Neuron (in vitro differentiated cells): ENCODE results near the gene CPXM2.

Experiments used
- H2AFZ ChIP-seq: one replicate; pipeline ENCODE4 v1.6.1; 2013; ENCODE audit warnings: low read depth, mild to moderate bottlenecking, inconsistent platforms, low read length, moderate library complexity
- H3K27me3 ChIP-seq: one replicate; pipeline ENCODE4 v1.6.1; 2013; ENCODE audit warnings: low read length; ENCODE audit not compliant: insufficient read depth
- H3K36me3 ChIP-seq: one replicate; pipeline ENCODE4 v1.6.1; 2013; ENCODE audit warnings: low read length; ENCODE audit not compliant: insufficient read depth
- H3K4me1 ChIP-seq: one replicate; pipeline ENCODE4 v1.6.1; 2013; ENCODE audit warnings: low read length; ENCODE audit not compliant: insufficient read depth
- H3K4me3 ChIP-seq: 2 replicates; pipeline ENCODE4 v1.5.1; 2013; ENCODE audit warnings: mild to moderate bottlenecking, low read length, moderate library complexity
- H3K9me3 ChIP-seq: one replicate; pipeline ENCODE4 v1.6.1; 2013; ENCODE audit warnings: low read length

Gene CPXM2

DNA sequence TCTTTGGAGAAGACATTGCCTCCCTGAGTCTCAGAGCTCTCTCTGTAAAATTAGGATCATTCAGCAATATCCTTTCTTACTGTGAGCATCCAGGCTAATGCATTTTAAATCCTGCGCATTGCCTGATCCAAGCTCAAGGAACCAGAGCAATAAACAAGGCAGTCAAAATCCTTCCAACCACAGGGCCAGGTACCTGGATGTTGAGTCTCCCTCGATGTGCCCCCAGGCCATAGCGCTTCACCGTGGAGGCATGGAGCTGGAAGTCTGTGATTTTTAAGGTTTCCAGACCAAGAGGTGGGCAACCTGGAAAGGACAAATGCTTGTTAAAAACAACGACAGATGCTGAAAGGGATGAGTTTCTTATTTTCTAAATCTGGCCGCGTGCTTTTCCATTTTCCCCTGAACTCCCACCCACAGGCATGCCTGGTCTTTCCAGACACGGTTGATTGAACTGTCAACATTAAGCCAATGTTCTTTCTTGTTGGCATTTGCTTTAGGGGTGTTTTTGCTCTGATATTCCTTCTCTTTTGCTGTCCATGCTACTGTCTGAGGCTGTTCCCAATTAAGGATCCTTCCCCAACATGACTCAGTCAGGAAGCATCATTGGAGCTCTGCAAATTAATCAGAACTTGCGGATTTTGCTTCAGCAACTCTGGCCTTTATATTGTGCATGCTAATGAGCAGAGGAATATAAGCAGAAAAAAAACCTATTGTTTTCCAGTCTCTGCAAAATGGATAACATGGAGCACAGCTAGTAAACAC, 29.0 kb downstream of the CPXM2 start:
- Histone ChIP-seq H3K9me3 (no peaks in the 10 kb centered on the region), H3K4me3 (no peak overlapping the region), H3K36me3 (no peaks in the 10 kb centered on the region), H2AFZ (no peak overlapping the region), H3K27me3 (peaks cover 3% of the 10 kb centered on the region), H3K4me1 (no peaks in the 10 kb centered on the region)

DNA sequence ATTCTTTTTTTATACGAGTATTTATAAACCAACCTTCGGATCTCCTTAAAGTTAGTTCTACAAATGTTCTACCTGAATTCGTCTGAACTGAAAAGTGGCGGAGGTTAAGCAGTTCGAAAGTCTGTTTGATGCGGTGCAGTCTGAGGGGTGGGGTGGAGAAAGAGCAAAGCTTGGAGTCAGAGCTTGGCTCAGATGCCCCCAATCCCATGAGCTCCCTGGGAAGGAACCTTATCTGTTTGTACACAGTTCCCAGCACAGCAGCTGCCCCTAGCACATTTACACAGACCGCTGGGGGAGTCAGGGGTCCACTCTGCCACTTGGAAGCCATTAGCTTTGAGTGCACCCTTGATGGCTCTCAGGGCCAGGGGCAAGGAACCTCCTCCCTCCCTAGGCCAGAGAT, 30.8 kb downstream of the CPXM2 start:
- no peaks in the 10 kb centered on the region for H3K9me3 ChIP-seq

DNA sequence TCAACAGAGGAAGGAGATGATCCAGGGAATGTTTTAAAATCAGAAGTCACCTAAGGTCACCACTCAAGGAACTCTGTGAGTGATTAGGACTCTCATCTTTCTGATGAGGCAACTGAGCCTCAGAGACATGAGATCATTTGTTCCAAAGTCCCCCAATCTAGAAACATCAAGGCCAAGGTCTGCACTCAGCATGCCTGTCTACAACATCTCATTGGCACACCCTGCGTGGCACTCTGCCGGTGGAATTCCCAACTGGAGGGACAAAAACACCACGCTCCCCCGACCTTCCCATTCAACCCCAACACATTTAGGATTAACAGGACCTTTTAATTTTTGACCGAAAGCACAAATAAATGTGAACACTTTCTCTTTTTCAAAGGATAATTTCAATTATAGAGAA, 31.4 kb downstream of the CPXM2 start:
- H3K36me3 ChIP-seq, result no peaks in the 10 kb centered on the region
- H2AFZ ChIP-seq, result no peak overlapping the region
- no peak overlapping the region for H3K4me3 ChIP-seq
- H3K4me1 ChIP-seq, result no peaks in the 10 kb centered on the region
- H3K27me3 ChIP-seq, result peaks cover 8% of the 10 kb centered on the region
- no peaks in the 10 kb centered on the region for H3K9me3 ChIP-seq

More for the DNA sequence above, 30.8 kb downstream of the CPXM2 start:
- H3K36me3 ChIP-seq, result no peaks in the 10 kb centered on the region
- H3K27me3 ChIP-seq, result peaks cover 8% of the 10 kb centered on the region
- H2AFZ ChIP-seq, result no peak overlapping the region
- H3K4me1 ChIP-seq, result no peaks in the 10 kb centered on the region
- H3K4me3 ChIP-seq, result no peak overlapping the region

DNA sequence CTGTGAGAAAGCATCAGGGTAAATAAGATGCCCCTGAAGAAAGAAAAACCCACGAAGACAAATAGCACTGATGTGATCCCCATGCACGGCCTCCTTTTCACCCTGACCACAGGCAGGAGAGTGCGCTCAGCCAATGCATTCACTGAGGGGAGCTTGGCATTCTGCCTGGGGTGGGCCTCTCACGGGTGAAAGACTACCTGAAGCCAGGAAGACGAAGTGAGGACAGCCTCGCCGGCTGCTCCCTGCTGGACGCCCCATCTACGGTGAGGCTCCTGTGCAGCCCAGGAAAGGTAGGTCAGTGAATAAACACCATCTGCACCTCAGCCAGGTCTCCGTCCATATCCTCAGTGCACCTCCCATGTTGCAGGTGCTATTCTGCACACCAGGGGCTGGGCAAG, 32.0 kb downstream of the CPXM2 start:
- no peak overlapping the region for H2AFZ ChIP-seq
- no peak overlapping the region for H3K4me3 ChIP-seq
- H3K4me1 ChIP-seq, result no peaks in the 10 kb centered on the region
- no peaks in the 10 kb centered on the region for H3K36me3 ChIP-seq
- peaks cover 10% of the 10 kb centered on the region for H3K27me3 ChIP-seq
- no peaks in the 10 kb centered on the region for H3K9me3 ChIP-seq

DNA sequence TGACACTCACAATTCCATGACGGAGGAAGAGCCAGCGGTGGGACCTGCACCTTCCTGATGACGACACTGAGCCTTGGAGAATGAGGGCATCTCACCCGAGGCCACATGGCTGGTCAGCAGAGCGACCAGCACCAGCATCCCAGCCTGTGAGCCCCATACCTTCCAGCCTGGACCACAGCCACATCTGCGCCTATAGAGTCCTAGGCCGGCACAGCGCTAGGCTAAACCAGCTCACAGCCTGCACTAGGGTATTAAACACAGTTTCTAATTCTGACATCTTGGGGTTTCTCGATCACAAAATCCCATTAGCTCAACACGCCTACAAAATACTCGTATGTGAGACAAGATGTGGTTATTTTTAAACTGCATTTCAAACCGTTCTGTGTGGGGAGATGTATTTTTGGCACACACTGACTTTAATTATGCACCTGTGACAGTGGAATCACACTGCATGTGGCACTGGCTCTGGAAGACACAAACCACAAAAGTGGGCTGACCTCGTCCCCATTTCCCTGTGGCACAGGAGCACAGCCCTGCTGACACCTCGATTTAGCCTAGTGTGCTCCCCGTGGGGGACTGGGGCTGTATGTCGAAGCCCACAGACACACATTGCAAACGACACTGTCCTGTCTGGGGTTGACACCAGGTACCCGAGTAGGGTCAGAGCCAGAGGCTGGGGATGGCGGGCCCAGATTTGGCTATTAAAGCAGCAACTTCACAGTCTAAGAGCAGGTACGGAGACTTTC, 32.5 kb downstream of the CPXM2 start:
- no peaks in the 10 kb centered on the region for H3K36me3 ChIP-seq

DNA sequence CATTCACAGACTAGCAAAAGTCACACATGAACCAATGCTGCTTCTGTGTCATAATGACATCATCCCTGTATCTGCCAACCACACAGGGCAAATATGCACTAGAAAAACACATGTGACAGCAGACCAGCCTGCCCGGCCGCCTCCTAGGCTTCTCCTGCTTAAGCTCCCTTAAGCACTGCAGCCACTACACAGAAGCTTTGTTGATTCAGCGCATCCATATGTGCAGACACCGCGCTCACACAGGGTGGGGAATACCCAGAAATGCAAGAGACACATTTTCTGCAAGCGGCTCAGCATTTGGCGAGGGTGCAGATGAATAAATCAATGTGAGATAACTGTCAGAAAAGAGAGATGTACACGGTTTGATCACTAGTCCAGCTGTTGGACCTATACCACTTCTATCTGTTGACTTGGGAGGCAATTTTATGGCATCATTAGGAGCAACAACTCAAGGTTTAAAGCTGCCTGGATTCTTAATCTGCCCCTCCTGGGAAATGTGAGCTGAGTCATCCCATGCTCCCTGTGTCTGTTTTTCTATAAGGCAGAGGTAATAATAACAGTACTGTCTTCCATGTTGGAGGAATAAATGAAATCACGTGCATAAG, 33.4 kb downstream of the CPXM2 start:
- no peak overlapping the region for H2AFZ ChIP-seq
- peaks cover 10% of the 10 kb centered on the region for H3K27me3 ChIP-seq
- no peaks in the 10 kb centered on the region for H3K36me3 ChIP-seq
- H3K4me1 ChIP-seq, result no peaks in the 10 kb centered on the region
- H3K4me3 ChIP-seq, result no peak overlapping the region
- H3K9me3 ChIP-seq, result no peaks in the 10 kb centered on the region

More for the DNA sequence above, 32.5 kb downstream of the CPXM2 start:
- Histone ChIP-seq H3K4me3 (no peak overlapping the region), H3K27me3 (peaks cover 10% of the 10 kb centered on the region), H3K4me1 (no peaks in the 10 kb centered on the region), H2AFZ (no peak overlapping the region), H3K9me3 (no peaks in the 10 kb centered on the region)

DNA sequence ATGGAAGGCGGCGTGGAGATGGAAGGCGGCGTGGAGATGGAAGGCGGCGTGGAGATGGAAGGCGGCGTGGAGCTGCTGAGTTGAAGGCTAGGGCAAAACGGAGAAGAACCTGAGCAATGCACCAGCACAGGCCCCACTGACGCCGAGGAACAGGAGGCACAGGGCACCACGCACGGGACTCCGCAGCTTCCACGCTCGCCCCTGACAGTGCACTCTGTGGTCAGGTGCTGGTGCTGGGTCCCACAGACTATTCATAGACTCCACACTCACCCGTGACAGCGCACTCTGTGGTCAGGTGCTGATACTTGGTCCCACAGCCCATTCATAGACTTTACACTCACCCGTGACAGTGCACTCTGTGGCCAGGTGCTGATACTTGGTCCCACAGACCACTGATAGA, 34.0 kb downstream of the CPXM2 start:
- Histone ChIP-seq H3K36me3 (no peaks in the 10 kb centered on the region), H3K4me3 (no peak overlapping the region), H2AFZ (no peak overlapping the region), H3K4me1 (no peaks in the 10 kb centered on the region), H3K27me3 (peaks cover 10% of the 10 kb centered on the region), H3K9me3 (no peaks in the 10 kb centered on the region)

DNA sequence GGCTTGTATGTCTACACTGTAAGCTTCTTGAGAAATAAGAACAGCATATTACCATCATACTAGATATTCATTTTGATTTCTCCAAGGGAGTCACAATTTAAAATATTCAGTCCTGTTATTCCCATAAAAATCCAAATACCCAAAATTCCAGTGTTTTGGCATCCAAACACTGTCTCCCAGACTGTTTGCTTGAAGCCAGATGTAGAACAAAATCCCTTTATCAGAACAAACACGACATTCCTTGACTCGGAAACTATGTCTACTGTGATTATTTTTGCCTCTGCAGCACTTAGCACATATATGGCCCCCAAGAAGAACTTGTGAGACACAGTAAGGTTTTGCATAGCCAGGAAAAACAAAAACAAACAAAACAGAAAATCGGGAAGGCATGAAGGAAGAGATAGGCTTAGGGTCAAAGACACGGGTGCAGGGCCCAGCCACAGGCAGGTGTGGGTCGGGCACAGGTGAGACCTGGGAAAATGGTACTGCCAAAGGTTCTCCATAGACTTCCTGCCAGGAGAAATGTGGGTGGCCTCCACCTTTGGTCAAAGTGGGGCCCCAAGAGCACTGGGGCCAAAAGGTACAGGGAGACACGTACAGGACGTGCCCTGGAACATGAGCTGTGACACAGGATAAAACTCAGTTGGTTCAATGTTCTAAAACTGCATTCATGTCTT, 36.5 kb downstream of the CPXM2 start:
- H2AFZ ChIP-seq, result no peak overlapping the region
- H3K36me3 ChIP-seq, result no peaks in the 10 kb centered on the region
- H3K4me1 ChIP-seq, result no peaks in the 10 kb centered on the region
- H3K27me3 ChIP-seq, result peaks cover 7% of the 10 kb centered on the region
- no peak overlapping the region for H3K4me3 ChIP-seq
- no peaks in the 10 kb centered on the region for H3K9me3 ChIP-seq

DNA sequence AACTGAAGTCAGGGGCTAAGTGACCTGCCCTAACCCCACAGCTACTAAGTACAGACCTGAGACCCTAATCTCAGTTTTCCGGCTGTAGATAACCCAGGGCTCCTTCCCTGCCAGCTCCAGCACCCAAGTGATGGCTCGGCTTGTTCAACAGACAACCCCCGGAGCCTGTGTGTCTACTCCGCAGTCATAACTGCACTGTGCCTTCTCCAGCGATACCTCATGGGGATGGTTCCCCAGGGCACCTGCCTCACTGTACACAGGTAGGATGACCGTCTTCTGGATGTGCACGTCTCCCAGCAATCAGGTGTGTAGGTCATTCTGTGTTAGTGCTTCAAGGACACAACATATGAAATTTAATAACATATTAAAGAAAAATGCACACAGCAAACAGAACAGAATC, 37.1 kb downstream of the CPXM2 start:
- Histone ChIP-seq H3K9me3 (no peaks in the 10 kb centered on the region), H2AFZ (no peak overlapping the region), H3K36me3 (no peaks in the 10 kb centered on the region), H3K4me1 (no peaks in the 10 kb centered on the region), H3K27me3 (peaks cover 7% of the 10 kb centered on the region), H3K4me3 (no peak overlapping the region)

DNA sequence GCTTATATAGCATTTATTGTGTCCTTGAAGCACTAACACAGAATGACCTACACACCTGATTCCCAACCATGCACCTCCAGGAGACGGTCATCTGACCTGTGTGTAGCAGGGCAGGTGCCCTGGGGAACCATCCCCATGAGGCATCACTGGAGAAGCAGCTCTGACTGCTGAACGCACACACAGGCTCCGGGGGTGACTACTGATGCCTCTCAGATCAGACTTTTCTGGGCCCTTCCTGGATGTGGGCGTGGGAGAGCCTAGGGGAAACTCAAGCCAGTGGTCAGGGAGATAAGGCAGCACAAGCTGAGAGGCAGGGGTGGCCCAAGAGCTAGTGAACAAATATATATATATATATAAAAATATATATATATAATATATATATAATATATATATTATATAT, 37.6 kb downstream of the CPXM2 start:
- H3K9me3 ChIP-seq, result no peaks in the 10 kb centered on the region
- H3K4me1 ChIP-seq, result no peaks in the 10 kb centered on the region
- no peaks in the 10 kb centered on the region for H3K36me3 ChIP-seq
- no peak overlapping the region for H3K4me3 ChIP-seq
- H3K27me3 ChIP-seq, result peaks cover 7% of the 10 kb centered on the region
- no peak overlapping the region for H2AFZ ChIP-seq

DNA sequence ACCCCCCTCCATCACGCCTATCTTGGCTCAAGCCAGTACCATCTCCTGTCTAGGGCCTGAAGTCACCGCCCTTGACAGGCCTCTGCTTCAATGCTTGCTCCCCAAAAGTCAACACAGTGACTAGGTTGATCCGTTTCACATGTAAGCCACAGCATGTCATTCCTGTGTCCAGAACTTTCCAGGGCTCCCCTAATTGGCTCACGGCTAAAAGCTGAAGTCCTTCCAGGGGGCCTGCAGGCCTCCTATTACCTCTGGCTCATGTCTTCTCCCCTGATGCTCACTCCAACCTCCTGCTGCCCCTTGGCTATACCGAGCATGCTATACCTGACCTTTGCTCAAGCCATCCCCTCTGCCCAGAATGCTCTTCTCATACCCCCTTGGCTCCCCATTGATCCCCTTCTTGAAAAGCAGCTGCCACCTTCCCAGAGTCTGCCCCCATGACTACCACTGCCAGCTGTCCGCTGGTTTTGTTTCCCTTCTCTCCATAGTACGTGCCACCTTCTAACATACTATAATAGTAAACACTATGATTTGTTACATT, 39.1 kb downstream of the CPXM2 start:
- Histone ChIP-seq H3K4me1 (no peaks in the 10 kb centered on the region), H3K9me3 (no peaks in the 10 kb centered on the region), H2AFZ (no peak overlapping the region), H3K4me3 (no peak overlapping the region), H3K36me3 (no peaks in the 10 kb centered on the region), H3K27me3 (peaks cover 7% of the 10 kb centered on the region)

DNA sequence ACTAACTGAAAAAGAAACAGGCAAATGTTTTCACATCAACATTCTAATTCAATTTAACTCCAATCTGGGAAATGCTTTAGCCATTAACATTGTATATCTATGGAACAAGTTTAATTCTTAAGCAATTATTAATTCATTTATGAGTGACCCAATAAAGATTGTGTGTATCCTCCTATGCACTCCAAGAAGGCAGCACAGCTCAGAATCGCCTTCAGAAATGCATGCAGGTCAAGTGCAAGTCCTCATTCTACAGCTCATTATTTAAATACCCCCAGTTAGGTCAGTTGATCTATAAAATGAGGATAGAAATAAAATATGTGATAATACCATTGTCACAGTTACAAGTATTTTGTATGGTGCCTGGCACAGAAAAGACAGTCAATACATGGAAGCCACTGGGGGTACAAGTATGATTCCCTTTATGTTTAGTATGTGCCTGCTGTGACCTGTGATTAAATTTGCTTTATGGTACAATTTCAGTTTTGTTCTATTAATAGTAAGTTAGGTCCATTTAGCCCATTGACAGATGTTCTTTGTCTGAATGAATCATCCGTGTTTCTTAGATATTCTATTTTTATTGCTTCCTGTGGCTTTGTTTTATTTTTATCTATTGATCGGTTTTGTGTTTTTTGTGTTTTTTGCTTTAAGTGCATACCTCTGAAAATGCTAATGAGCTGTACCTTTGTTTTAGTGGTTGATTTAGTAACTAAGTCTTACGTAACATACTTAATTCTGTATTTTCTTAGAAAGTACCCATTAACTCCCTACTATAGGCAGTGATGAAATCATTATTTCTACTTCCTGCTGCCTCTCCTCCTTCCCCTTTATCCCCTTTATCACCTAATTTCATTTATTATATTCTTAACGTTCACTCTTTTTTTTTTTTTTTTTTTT, 42.8 kb downstream of the CPXM2 start:
- Histone ChIP-seq H3K9me3 (no peaks in the 10 kb centered on the region), H3K36me3 (no peaks in the 10 kb centered on the region), H3K4me1 (no peaks in the 10 kb centered on the region), H2AFZ (no peak overlapping the region), H3K27me3 (no peaks in the 10 kb centered on the region), H3K4me3 (no peak overlapping the region)
